ENCODE measurements around the gene NPR2.

GRCh38 chr9:35758475-35759050 is 32.8 kb upstream of the NPR2 start:
- TF ChIP-seq EZH2phosphoT487 (IDR thresholded peaks at IDR 0.05; ENCODE audit: borderline replicate concordance, low read depth) = no peak
- TF ChIP-seq CTCF (IDR thresholded peaks at IDR 0.05) = no peak

Data from SK-N-SH (cell line).